HG02642 (cell line): ENCODE results near the gene RBMY1A1.
"Not testable (repeated sequence)": the region's sequence is repeated elsewhere in the genome, so short reads cannot be mapped to it uniquely, and the experiment has no call there.

Source experiments
- ATAC-seq: cut with Tn5 transposase; IDR thresholded peaks from one replicate; pipeline ENCODE4 v1.9.1; 2021; ENCODE audit warnings: mild to moderate bottlenecking; ENCODE audit not compliant: unreplicated experiment, poor library complexity

RBMY1A1 gene

DNA sequence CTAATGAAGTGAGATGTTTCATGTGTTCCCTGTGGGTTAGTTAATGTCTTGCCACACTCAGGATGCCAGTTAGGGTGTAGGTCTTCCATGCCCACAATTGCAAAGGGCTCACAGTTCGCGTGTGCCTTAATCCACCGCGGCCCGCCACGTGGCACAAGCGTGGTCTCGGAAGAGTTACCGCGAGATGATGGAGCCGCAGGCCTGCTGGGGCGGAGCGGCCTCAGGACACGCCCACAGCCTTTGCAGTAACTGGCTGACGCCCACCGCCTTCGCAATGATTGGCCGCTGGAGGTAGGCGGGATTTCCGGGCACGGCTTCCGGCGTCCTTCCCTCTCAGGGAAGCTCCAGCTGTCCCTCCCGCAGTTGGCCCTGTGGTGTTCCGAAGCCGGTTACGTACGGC is at the start of gene RBMY1A1:
Gene RBMY1A1, plus strand, starts transcription at position 301 of the 400 bp plus-strand sequence. CDS start 2,013 bp downstream, outside the sequence.
- ATAC-seq, result not testable (repeated sequence)

DNA sequence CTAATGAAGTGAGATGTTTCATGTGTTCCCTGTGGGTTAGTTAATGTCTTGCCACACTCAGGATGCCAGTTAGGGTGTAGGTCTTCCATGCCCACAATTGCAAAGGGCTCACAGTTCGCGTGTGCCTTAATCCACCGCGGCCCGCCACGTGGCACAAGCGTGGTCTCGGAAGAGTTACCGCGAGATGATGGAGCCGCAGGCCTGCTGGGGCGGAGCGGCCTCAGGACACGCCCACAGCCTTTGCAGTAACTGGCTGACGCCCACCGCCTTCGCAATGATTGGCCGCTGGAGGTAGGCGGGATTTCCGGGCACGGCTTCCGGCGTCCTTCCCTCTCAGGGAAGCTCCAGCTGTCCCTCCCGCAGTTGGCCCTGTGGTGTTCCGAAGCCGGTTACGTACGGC is 23.6 kb upstream of the RBMY1A1 start, which contains the start of gene RBMY1B:
Gene RBMY1B, plus strand, starts transcription at position 301 of the 400 bp plus-strand sequence. CDS start 2,013 bp downstream, outside the sequence.
- not testable (repeated sequence) for ATAC-seq

DNA sequence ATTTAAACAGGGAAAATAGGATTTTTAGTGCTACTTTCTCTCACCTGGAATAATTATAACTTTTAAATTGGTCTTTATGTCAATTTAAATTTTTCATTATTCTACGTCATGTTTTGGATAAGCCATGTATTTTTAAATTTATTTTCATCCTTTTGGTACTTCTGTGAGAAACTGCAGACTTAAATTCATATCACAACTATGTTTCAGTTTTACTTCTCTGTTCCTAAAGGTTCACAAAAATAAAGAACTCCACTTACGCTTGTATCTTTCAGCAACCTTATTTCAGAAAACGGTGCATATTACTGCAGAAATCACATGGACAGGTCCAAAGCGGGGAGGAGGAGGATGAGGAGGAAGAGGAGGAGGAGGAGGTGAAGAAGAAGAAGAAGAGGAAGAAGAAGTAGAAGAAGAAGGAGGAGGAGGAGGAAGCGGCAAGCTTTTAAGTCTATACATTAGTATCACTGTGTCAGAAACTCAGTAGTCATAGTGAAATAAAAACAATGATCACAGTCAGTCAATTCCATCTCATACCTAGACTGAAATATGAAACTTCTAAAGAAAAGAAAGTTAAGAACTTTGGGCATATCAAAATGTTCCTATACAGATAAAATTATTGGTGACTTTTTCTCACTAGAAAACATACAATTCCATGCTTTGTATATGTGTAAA is 24.8 kb downstream of the RBMY1A1 start:
- peak; percentile 86 for ATAC-seq

DNA sequence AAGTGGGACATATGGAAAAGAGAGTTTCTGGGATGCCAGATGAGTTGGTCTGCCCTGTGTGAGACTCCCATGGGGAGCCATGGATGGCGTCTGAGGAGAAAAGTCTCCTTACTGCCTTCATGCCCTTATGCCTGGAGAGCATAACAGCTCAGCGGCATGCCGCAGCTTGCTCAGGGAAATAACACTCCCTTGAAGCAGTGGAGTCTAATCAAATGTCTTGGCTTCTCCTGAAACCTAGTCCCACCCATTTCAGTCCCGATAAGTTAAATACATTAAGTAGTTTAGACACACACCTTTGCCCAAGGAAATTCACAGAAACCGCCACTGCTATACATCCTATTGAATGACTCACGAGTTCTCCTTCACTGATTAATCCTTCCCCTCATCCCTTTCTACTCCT is 50.8 kb downstream of the RBMY1A1 start:
- ATAC-seq, result no peak

DNA sequence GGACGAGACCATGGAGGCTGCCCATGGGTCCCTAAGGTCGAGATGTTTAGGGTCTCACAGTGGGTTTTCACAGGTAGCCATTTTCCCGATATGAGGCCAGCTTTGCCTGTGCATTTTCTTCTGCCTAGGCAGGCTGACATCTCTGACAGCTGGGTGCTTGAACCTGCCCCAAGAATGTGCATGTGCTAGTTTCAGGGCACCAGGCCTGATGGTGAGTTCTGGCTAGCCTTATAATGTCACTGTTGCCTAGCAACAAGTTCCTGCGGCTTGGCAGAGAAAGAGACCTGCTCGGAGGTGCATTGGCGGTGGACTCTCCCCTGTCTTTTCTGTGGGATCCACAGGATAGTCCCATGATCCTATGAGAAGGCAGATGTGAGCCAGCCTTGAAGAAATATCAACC is 51.8 kb downstream of the RBMY1A1 start:
- ATAC-seq, result not testable (repeated sequence)

DNA sequence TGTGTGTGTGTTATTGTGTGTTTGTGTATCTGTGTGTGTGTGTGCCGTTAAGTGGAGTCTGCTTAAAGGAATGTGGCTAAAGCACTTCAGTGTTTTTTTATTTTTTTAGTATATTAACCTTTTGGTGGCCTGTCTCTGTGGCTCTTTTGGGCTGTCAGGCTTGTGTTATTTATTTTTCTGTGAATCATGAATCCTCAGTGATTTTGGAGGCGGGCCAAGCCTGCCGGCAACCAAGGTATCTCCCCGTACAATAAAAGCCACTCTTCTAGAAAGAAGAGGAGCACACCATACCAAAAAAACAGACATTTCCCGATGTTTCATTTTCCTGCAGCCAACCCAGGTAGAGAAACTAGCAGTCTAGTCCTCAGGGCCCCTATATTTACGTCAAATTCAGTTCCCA is 57.4 kb downstream of the RBMY1A1 start:
- no peak for ATAC-seq

DNA sequence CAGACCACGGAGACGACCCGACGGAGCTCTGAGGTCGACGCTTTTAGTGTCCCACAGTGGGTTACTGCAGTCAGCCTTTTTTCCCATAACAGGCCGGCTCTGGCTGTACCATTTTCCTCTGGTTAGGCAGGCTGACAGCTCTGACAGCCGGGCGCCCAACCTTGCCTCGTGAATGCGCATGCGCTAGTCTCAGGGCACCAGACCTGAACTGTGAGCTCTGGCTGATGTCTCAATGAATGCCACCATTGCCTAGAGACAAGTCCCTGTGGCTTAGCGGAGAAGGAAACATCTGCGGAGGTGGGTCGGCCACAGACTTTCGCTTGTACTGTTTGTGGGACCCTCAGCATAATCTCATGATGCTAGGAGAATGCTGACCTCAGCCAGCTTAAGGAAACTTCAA is 61.6 kb downstream of the RBMY1A1 start:
- not testable (repeated sequence) for ATAC-seq
